OCI-LY1 (cell line): ENCODE data around the gene HPCAL1.

Source experiments
- EZH2 ChIP-seq: fragments of 200-600 bp; sonication (generic), shearing (Covaris generic); IDR thresholded peaks from 2 replicates; pipeline ENCODE4 v1.8.0; 2017; ENCODE audit warnings: borderline replicate concordance, mixed run types, mild to moderate bottlenecking, antibody characterized with exemption, low read length, moderate library complexity, mixed read lengths
- TF ChIP-seq, protein P1 (sequence below): fragments of 200-600 bp; sonication (generic), shearing (Covaris generic); IDR thresholded peaks from 2 replicates; pipeline ENCODE4 v1.5.1; 2017; ENCODE audit warnings: mild to moderate bottlenecking, antibody characterized with exemption, low read length, moderate library complexity, mixed read lengths

DNA sequence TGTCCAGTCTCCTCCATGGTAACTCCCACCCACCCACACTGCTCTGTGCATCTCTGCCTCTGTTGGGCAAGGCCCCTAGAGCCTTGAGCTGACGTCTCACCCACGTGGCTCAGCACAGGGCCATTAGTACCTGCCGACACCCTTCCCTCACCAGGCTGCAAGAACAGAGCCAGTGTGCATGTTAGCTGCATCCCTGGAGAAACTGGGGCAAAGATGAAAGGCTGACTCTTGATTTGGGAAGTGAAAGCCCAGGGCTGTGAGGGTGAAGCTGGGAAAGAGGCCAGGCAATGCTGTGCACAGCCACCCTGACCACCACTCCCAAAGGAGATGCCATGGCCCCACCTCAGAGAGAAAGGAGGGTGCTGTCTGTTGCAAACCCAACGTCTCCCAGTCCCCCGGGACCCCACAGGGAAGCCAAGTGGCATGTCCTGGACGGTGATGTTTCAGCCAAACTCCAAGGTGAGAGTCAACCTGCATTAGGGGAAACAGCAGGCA lies 20.0 kb upstream of the HPCAL1 start:
- TF ChIP-seq, protein P1, sequence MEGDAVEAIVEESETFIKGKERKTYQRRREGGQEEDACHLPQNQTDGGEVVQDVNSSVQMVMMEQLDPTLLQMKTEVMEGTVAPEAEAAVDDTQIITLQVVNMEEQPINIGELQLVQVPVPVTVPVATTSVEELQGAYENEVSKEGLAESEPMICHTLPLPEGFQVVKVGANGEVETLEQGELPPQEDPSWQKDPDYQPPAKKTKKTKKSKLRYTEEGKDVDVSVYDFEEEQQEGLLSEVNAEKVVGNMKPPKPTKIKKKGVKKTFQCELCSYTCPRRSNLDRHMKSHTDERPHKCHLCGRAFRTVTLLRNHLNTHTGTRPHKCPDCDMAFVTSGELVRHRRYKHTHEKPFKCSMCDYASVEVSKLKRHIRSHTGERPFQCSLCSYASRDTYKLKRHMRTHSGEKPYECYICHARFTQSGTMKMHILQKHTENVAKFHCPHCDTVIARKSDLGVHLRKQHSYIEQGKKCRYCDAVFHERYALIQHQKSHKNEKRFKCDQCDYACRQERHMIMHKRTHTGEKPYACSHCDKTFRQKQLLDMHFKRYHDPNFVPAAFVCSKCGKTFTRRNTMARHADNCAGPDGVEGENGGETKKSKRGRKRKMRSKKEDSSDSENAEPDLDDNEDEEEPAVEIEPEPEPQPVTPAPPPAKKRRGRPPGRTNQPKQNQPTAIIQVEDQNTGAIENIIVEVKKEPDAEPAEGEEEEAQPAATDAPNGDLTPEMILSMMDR = no peak
- no peak for TF ChIP-seq EZH2
